ENCODE results near the gene FDPS. TPM values are rescaled to one million over a fixed set of nuclear protein-coding genes. Genes with fewer than 3 reads are reported as not detected.

Gene FDPS
- total and polyA plus RNA-seq, 2 experiments from 2014 or later = 287 to 366 TPM

DNA sequence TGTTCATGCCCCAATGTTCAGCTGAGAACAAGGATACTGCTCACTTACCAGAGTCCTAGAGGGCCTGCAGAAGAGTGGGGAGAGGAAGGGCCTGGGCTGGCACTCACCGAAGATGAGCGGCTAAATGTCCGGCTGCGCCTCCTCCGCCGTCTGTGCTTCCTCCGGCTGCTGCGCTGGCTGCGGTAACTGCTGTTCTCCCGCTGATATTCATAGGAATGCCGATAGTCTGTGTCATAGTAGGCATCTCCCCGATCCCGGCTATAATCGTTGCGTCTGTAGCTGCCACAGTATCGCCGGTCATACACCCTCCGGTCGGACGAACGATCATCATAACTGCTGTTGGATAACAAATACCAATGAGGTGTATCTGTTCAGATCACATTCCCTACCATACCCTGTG is 39.3 kb upstream of the FDPS start:
- Histone ChIP-seq H3K27me3 (ENCODE audit: insufficient read depth) (no peaks in the 10 kb centered on the region), H2AFZ (no peak overlapping the region), H3K9me2 (ENCODE audit: insufficient read depth) (no peaks in the 10 kb centered on the region), H4K20me1 (replicated peaks; ENCODE audit: insufficient read depth) (peaks cover 31% of the 10 kb centered on the region), H3K27ac (ENCODE audit: low read depth) (no peak overlapping the region), H3K4me2 (no peak overlapping the region), H3K4me3 (no peak overlapping the region), H3K4me1 (ENCODE audit: insufficient read depth) (peaks cover 14% of the 10 kb centered on the region), H3F3A (replicated peaks; ENCODE audit: low read depth) (peaks cover 70% of the 10 kb centered on the region), H3K36me3 (ENCODE audit: insufficient read depth) (peaks cover 63% of the 10 kb centered on the region), H3K79me2 (replicated peaks; ENCODE audit: insufficient read depth) (peaks cover 34% of the 10 kb centered on the region)
- no peak for ATAC-seq
- peaks cover 82% of the 10 kb centered on the region for H3K36me3 Mint-ChIP-seq (ENCODE audit: low read depth)
- TF ChIP-seq NANOG (IDR thresholded peaks at IDR 0.05; ENCODE audit: borderline replicate concordance) (no peak), EZH2phosphoT487 (IDR thresholded peaks at IDR 0.05; ENCODE audit: unreplicated experiment) (no peak), ZNF114 (CRISPR knock-in tag; IDR thresholded peaks at IDR 0.05) (no peak), STAT1 (IDR thresholded peaks at IDR 0.05; ENCODE audit: unreplicated experiment) (no peak), JUNB (IDR thresholded peaks at IDR 0.05; ENCODE audit: unreplicated experiment) (no peak), CREB1 (CRISPR knock-in tag; IDR thresholded peaks at IDR 0.05; ENCODE audit: low read depth) (no peak), POLR2AphosphoS5 (IDR thresholded peaks at IDR 0.05; ENCODE audit: low read depth) (no peak), ZNF331 (CRISPR knock-in tag; IDR thresholded peaks at IDR 0.05; ENCODE audit: low read depth) (no peak), REST (IDR thresholded peaks at IDR 0.05; ENCODE audit: unreplicated experiment) (no peak), EZH2 (IDR thresholded peaks at IDR 0.05; ENCODE audit: low read depth, unreplicated experiment) (no peak), ETS1 (IDR thresholded peaks at IDR 0.05) (no peak)
- TF ChIP-seq, protein P1, sequence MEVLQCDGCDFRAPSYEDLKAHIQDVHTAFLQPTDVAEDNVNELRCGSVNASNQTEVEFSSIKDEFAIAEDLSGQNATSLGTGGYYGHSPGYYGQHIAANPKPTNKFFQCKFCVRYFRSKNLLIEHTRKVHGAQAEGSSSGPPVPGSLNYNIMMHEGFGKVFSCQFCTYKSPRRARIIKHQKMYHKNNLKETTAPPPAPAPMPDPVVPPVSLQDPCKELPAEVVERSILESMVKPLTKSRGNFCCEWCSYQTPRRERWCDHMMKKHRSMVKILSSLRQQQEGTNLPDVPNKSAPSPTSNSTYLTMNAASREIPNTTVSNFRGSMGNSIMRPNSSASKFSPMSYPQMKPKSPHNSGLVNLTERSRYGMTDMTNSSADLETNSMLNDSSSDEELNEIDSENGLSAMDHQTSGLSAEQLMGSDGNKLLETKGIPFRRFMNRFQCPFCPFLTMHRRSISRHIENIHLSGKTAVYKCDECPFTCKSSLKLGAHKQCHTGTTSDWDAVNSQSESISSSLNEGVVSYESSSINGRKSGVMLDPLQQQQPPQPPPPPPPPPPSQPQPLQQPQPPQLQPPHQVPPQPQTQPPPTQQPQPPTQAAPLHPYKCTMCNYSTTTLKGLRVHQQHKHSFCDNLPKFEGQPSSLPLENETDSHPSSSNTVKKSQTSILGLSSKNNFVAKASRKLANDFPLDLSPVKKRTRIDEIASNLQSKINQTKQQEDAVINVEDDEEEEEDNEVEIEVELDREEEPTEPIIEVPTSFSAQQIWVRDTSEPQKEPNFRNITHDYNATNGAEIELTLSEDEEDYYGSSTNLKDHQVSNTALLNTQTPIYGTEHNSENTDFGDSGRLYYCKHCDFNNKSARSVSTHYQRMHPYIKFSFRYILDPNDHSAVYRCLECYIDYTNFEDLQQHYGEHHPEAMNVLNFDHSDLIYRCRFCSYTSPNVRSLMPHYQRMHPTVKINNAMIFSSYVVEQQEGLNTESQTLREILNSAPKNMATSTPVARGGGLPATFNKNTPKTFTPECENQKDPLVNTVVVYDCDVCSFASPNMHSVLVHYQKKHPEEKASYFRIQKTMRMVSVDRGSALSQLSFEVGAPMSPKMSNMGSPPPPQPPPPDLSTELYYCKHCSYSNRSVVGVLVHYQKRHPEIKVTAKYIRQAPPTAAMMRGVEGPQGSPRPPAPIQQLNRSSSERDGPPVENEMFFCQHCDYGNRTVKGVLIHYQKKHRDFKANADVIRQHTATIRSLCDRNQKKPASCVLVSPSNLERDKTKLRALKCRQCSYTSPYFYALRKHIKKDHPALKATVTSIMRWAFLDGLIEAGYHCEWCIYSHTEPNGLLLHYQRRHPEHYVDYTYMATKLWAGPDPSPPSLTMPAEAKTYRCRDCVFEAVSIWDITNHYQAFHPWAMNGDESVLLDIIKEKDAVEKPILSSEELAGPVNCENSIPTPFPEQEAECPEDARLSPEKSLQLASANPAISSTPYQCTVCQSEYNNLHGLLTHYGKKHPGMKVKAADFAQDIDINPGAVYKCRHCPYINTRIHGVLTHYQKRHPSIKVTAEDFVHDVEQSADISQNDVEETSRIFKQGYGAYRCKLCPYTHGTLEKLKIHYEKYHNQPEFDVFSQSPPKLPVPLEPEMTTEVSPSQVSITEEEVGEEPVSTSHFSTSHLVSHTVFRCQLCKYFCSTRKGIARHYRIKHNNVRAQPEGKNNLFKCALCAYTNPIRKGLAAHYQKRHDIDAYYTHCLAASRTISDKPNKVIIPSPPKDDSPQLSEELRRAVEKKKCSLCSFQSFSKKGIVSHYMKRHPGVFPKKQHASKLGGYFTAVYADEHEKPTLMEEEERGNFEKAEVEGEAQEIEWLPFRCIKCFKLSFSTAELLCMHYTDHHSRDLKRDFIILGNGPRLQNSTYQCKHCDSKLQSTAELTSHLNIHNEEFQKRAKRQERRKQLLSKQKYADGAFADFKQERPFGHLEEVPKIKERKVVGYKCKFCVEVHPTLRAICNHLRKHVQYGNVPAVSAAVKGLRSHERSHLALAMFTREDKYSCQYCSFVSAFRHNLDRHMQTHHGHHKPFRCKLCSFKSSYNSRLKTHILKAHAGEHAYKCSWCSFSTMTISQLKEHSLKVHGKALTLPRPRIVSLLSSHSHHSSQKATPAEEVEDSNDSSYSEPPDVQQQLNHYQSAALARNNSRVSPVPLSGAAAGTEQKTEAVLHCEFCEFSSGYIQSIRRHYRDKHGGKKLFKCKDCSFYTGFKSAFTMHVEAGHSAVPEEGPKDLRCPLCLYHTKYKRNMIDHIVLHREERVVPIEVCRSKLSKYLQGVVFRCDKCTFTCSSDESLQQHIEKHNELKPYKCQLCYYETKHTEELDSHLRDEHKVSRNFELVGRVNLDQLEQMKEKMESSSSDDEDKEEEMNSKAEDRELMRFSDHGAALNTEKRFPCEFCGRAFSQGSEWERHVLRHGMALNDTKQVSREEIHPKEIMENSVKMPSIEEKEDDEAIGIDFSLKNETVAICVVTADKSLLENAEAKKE (CRISPR knock-in tag; IDR thresholded peaks at IDR 0.05) = no peak
- TF ChIP-seq, protein P2, sequence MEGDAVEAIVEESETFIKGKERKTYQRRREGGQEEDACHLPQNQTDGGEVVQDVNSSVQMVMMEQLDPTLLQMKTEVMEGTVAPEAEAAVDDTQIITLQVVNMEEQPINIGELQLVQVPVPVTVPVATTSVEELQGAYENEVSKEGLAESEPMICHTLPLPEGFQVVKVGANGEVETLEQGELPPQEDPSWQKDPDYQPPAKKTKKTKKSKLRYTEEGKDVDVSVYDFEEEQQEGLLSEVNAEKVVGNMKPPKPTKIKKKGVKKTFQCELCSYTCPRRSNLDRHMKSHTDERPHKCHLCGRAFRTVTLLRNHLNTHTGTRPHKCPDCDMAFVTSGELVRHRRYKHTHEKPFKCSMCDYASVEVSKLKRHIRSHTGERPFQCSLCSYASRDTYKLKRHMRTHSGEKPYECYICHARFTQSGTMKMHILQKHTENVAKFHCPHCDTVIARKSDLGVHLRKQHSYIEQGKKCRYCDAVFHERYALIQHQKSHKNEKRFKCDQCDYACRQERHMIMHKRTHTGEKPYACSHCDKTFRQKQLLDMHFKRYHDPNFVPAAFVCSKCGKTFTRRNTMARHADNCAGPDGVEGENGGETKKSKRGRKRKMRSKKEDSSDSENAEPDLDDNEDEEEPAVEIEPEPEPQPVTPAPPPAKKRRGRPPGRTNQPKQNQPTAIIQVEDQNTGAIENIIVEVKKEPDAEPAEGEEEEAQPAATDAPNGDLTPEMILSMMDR (conservative IDR thresholded peaks at IDR 0.05; ENCODE audit: low read depth in 2 of 2) = no peak
- peaks cover 13% of the 10 kb centered on the region for H3K27me3 Mint-ChIP-seq (ENCODE audit: insufficient read depth, low read depth, poor library complexity)
- no peak overlapping the region for H3K27ac Mint-ChIP-seq
- H3K4me3 Mint-ChIP-seq = no peak overlapping the region; the same call in 2 of the 3 replicates
- peaks cover 17% of the 10 kb centered on the region; the same call in 2 of the 3 replicates for H3K4me1 Mint-ChIP-seq
- no peaks in the 10 kb centered on the region; the same call in 2 of the 3 replicates for H3K9me3 Mint-ChIP-seq
- no peak for DNase-seq (ENCODE audit: low spot score)

Data from GM23338 (cell line).